GM19395 (cell line): ENCODE results near the gene PTMA.
"Not testable (repeated sequence)": the region's sequence is repeated elsewhere in the genome, so short reads cannot be mapped to it uniquely, and the experiment has no call there.

Experiments
- ATAC-seq: cut with Tn5 transposase; IDR thresholded peaks from one replicate; pipeline ENCODE4 v1.9.1; 2021; ENCODE audit warnings: mild to moderate bottlenecking, moderate library complexity; ENCODE audit not compliant: unreplicated experiment

The PTMA gene

DNA sequence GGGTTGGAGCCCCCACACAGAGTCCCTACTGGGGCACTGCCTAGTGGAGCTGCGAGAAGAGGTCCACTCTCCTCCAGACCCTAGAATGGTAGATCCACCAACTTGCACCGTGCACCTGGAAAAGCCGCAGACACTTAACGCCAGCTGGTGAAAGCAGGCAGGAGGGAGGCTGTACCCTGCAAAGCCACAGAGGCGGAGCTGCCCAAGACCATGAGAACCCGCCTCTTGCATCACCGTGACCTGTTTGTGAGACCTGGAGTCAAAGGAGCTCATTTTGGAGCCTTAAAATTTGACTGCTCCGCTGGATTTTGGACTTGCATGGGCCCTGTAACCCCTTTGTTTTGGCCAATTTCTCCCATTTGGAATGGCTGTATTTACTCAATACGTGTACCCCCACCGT lies 40.7 kb downstream of the PTMA start:
- not testable (repeated sequence) for ATAC-seq

DNA sequence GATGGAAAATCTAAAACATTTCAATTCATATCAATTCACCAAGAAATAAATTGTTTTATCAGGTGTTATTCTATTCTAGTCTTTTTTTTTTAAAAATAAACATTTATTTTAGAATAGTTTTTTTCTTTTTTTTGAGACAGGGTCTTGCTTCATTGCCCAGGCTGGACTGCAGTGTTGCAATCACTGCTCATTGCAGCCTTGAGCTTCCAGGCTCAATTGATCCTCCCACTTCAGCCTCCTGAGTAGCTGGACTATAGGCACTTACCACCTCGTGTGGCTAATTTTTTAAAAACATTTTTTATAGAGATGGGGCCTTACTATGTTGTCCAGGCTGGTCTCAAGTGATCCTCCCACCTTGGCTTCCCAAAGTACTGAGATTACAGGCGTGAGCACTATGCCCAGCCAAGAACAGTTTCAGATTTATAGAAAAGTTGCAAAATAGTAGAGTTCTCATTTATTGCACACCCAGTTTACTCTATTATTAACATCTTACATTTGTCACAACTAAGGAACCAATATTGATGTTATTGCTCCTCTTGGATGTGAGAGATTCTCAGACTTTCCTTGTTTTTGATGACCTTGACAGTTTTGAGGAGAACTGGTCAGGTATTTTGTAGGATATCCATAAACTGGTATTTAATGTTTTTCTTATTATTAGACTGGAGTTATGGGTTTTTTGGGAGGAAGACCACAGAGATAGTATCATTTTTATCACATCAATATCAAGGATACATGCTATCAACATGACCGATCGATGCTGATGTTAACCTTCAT lies 42.9 kb downstream of the PTMA start:
- no peak for ATAC-seq

DNA sequence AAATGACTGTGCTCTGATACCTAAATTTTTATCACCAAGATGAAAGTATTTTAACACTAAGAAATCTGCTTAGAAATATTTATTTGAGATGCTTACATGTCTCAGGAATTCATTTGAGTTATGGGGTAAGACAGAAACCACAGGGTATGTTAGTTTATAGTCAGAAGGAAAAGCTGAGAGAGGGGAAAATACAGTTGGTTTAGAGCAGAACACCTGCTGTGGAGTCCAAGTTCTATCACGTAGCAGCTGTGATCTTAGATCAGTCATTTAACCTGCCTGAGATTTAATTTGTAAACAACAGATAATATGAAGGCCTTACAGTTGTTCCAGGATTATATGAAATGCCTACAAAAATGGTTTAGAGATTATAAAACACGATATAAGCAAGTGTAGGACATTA lies 43.7 kb downstream of the PTMA start:
- no peak for ATAC-seq

DNA sequence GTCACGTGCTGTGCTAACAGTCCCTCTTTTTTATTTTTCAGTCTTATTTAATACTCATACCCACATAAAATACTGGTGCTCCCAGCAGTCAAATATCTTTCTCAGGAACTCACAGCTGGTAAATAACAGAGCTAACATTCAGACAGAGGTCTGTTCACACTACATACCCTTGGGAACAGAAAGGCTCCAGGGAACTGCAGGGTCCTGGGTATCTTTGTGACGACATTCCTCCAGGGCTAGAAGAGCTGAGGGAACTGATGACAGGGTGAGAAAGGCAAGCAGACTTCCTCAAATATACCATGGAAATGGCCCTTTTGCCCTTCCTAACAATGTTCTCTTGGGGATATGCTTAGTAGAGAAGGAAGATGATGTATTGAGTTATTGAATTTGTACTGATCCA lies 53.4 kb downstream of the PTMA start:
- ATAC-seq = no peak
